ENCODE data around the gene PPP4C. TPM values are rescaled to one million over a fixed set of nuclear protein-coding genes. Genes with fewer than 3 reads are reported as not detected.

PPP4C gene
- total and polyA plus RNA-seq, 2 of the 8 experiments (the other 6 are each of a cell fraction or from before 2014, with no cell fraction given) = 148 to 298 TPM

GRCh38 chr16:30116291-30117207 is 40.8 kb downstream of the PPP4C start:
- Histone ChIP-seq H4K20me1 (replicated peaks in 1 of 2; ENCODE audit: control insufficient read depth in 1 of 2, insufficient read depth in 2 of 2, low read length in 2 of 2) (peaks cover 0 to 3% of the 10 kb centered on the region in 2 experiments), H3K9me3 (ENCODE audit: insufficient read depth in 2 of 2, low read depth in 1 of 2, low read length in 1 of 2) (no peaks in the 10 kb centered on the region), H3K18ac (ENCODE audit: extremely low read depth, low read length) (no peak overlapping the region), H3K14ac (ENCODE audit: insufficient read length) (no peak overlapping the region), H2AK5ac (ENCODE audit: low read depth, low read length) (no peak overlapping the region), H3K4me1 (replicated peaks in 1 of 4; ENCODE audit: control insufficient read depth in 3 of 4, insufficient read depth in 4 of 4, low read length in 3 of 4) (peaks cover 0 to 12% (median 6%) of the 10 kb centered on the region in 4 experiments; a peak in 5 of 7 replicates), H3K4ac (replicated peaks; ENCODE audit: insufficient read length, low read depth, low read length) (no peak overlapping the region), H3K27ac (ENCODE audit: low read depth, low read length) (no peak overlapping the region), H2BK20ac (ENCODE audit: low read length) (no peak overlapping the region), H3K27me3 (replicated peaks in 1 of 4; ENCODE audit: control insufficient read depth in 3 of 4, extremely low read depth in 1 of 4, insufficient read depth in 3 of 4, low read length in 3 of 4) (no peaks in the 10 kb centered on the region), H3K56ac (replicated peaks; ENCODE audit: insufficient read length, low read depth, low read length) (no peak overlapping the region), H4K91ac (replicated peaks; ENCODE audit: insufficient read length, low read length) (no peak overlapping the region), H2BK15ac (ENCODE audit: low read length) (no peak overlapping the region), H4K8ac (ENCODE audit: extremely low read depth, insufficient read depth, low read length) (no peak overlapping the region), H3K23ac (ENCODE audit: insufficient read length) (no peak overlapping the region), H2BK120ac (replicated peaks; ENCODE audit: low read depth, low read length) (no peak overlapping the region), H3K4me2 (ENCODE audit: insufficient read depth in 1 of 2, low read depth in 2 of 2, low read length in 2 of 2) (no peak overlapping the region), H3K36me3 (ENCODE audit: control insufficient read depth in 2 of 4, insufficient read depth in 4 of 4, low read length in 3 of 4) (peaks cover 0 to 4% (median 0%) of the 10 kb centered on the region in 4 experiments; a peak in 1 of 8 replicates), H4K5ac (ENCODE audit: insufficient read length, low read depth, low read length) (no peak overlapping the region), H3K23me2 (ENCODE audit: low read depth, low read length) (no peaks in the 10 kb centered on the region), H2BK5ac (ENCODE audit: low read depth, low read length) (no peak overlapping the region), H2AFZ (ENCODE audit: low read length) (no peak overlapping the region), H3K79me2 (ENCODE audit: control insufficient read depth in 1 of 2, insufficient read depth in 2 of 2, low read length in 2 of 2) (no peaks in the 10 kb centered on the region), H3K9ac (replicated peaks in 1 of 4; ENCODE audit: extremely low read depth in 1 of 4, low read depth in 3 of 4, low read length in 3 of 4) (no peak overlapping the region), H2BK12ac (ENCODE audit: low read depth, low read length) (no peak overlapping the region), H3K4me3 (ENCODE audit: extremely low read depth in 1 of 4, insufficient read depth in 2 of 4, low read depth in 3 of 4, low read length in 4 of 4) (no peak overlapping the region), H3K79me1 (ENCODE audit: low read depth, low read length) (no peaks in the 10 kb centered on the region)
- WGBS, 2 experiments (ENCODE audit: extremely low coverage in 1 of 2, insufficient coverage in 1 of 2, insufficient read length in 1 of 2, insufficient replicate concordance in 2 of 2, low coverage in 1 of 2, low lambda C conversion rate in 2 of 2, missing lambda C conversion rate in 1 of 2) = 89% methylated on average over 15 of the region's 16 CpGs; no CpG with 5 or more reads in 1 of the 2 experiments
- ChIA-PET CTCF (ENCODE audit: partially characterized antibody) (interaction anchor here (1.3 to 2.9 kb wide), 2 partner anchors 24 kb away, joined by 3 to 11 read pairs; partner anchors contain the start of gene TBX6), POLR2A (ENCODE audit: partially characterized antibody) (interaction anchor here (0.7 to 16.3 kb wide), 5 partner anchors 14 to 67 kb away, joined by 3 to 169 read pairs (median 3); partner anchors contain the start of genes ALDOA, CORO1A, TBX6 and YPEL3)
- FAIRE-seq (no peak), DNase-seq (ENCODE audit: low read depth in 1 of 2, low spot score in 2 of 2) (no peak)
- no peak for TF ChIP-seq CBX8 (IDR thresholded peaks at IDR 0.05; ENCODE audit: borderline replicate concordance, low read depth, low read length)
- no peak for TF ChIP-seq GTF2F1 (IDR thresholded peaks at IDR 0.05; ENCODE audit: borderline replicate concordance, low read depth, low read length)
- TF ChIP-seq ATF2 (IDR thresholded peaks at IDR 0.05; ENCODE audit: low read length) = no peak
- no peak for TF ChIP-seq TEAD4 (IDR thresholded peaks at IDR 0.05; ENCODE audit: low read depth, low read length)
- TF ChIP-seq E2F6 (IDR thresholded peaks at IDR 0.05) = no peak
- no peak for TF ChIP-seq CTCF (IDR thresholded peaks at IDR 0.05; ENCODE audit: control extremely low read depth in 1 of 3, insufficient read depth in 1 of 3, low read depth in 1 of 3, low read length in 3 of 3)
